DMS153 (cell line): ENCODE measurements around the gene PLCH2.
"Not testable (repeated sequence)": the region's sequence is repeated elsewhere in the genome, so short reads cannot be mapped to it uniquely, and the experiment has no call there.

ENCODE experiments used
- DNase-seq: peaks from one replicate; lab custom pipeline; 2025; lab: John Stamatoyannopoulos, UW

PLCH2 gene

GRCh38 chr1:2440346-2440745 is 35.7 kb upstream of the PLCH2 start:
- DNase-seq = not testable (repeated sequence)

- DNase-seq = no peak
These were observed 34.3 kb upstream of the PLCH2 start for GRCh38 chr1:2441746-2442145.

GRCh38 chr1:2442661-2443060 is 33.4 kb upstream of the PLCH2 start:
- DNase-seq = no peak

- DNase-seq = no peak
These were observed 32.6 kb upstream of the PLCH2 start for GRCh38 chr1:2443277-2444137.

GRCh38 chr1:2444138-2444591 is 31.9 kb upstream of the PLCH2 start:
- DNase-seq = no peak

GRCh38 chr1:2445162-2445822 is 30.8 kb upstream of the PLCH2 start:
- DNase-seq = no peak

- no peak for DNase-seq
These were observed 30.3 kb upstream of the PLCH2 start for GRCh38 chr1:2445823-2446215.

- no peak for DNase-seq
These were observed 29.7 kb upstream of the PLCH2 start for GRCh38 chr1:2446394-2446793.

- no peak for DNase-seq
These were observed 29.2 kb upstream of the PLCH2 start for GRCh38 chr1:2446861-2447260.

- no peak for DNase-seq
These were observed 28.6 kb upstream of the PLCH2 start for GRCh38 chr1:2447276-2448097.

- DNase-seq = peak; percentile 69
These were observed 28.0 kb upstream of the PLCH2 start for GRCh38 chr1:2448098-2448445.

GRCh38 chr1:2449636-2450454 is 26.2 kb upstream of the PLCH2 start:
- no peak for DNase-seq

- no peak for DNase-seq
These were observed 24.3 kb upstream of the PLCH2 start for GRCh38 chr1:2451741-2452140.

- DNase-seq = no peak
These were observed 23.7 kb upstream of the PLCH2 start for GRCh38 chr1:2452201-2452931.

- no peak for DNase-seq
These were observed 23.2 kb upstream of the PLCH2 start for GRCh38 chr1:2452932-2453315.

GRCh38 chr1:2454227-2454626 is 21.9 kb upstream of the PLCH2 start:
- DNase-seq = no peak

GRCh38 chr1:2455757-2456156 is 20.3 kb upstream of the PLCH2 start:
- no peak for DNase-seq

GRCh38 chr1:2457444-2457843 is 18.6 kb upstream of the PLCH2 start:
- DNase-seq = no peak

GRCh38 chr1:2458687-2459086 is 17.4 kb upstream of the PLCH2 start:
- no peak for DNase-seq

GRCh38 chr1:2459102-2459753 is 16.9 kb upstream of the PLCH2 start:
- not testable (repeated sequence) for DNase-seq

- no peak for DNase-seq
These were observed 16.3 kb upstream of the PLCH2 start for GRCh38 chr1:2459757-2460156.
